GM19324 (cell line): ENCODE measurements around the gene TUBG2.

Experiments
- ATAC-seq: cut with Tn5 transposase; IDR thresholded peaks from one replicate; pipeline ENCODE4 v1.9.1; 2021; ENCODE audit warnings: mild to moderate bottlenecking, moderate library complexity; ENCODE audit not compliant: unreplicated experiment, low FRiP score

Gene TUBG2

DNA sequence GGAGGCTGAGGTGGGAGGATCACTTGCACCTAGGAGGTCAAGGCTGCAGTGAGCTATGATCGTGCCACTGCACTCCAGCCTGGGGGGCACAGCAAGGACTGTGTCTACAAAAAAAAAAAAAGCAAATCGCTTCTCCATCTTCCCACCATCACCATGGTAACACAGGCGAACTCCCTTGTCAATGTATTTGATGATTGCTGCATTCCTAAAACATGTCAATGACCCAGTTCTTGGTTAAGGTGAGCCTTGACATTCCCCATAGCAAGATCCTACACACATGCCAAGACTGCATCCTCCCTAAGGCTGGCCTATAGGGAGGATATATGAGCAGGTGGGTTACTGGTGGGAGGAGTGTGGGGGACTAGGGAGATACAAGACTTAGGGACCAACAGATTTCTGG lies 35.4 kb downstream of the TUBG2 start:
- ATAC-seq = no peak

DNA sequence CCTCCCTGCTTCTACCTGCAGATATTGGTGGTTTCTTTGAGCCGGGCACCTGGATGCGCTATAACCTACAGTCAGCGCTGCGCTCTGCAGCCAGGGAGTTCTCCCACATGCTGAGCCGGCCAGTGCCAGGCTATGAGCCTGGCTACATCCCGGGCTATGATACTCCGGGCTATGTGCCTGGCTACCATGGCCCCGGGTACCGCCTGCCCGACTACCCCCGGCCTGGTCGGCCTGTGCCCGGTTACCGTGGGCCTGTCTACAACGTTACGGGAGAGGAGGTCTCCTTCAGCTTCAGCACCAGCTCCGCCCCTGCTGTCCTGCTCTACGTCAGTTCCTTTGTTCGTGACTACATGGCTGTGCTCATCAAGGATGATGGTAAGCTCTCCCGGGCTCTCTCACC lies 36.4 kb downstream of the TUBG2 start:
- no peak for ATAC-seq

DNA sequence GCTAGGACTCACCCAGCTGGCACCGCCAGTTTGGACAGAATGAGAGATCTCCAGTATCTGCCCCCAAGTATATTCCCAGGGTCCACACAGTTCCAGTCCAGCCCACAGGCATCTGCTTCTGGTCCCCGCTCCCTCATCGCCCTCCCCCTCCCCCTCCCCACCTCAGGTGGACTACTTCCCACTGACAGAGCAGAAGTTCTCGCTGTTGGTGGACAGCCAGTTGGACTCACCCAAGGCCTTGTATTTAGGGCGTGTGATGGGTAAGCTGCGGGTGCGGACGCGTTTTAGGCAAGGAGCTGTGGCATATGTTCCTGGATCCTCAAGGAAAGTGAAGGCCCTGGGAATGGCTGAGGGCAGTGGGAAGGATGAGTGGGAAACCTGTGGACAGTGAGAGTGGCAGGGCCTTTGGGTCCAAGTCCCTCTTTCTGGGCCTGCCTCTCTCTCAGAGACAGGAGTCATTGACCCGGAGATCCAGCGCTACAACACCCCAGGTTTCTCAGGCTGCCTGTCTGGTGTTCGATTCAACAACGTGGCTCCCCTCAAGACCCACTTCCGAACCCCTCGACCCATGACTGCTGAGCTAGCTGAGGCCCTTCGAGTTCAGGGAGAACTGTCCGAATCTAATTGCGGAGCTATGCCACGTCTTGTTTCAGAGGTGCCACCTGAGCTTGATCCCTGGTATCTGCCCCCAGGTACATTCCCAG lies 38.2 kb downstream of the TUBG2 start:
- ATAC-seq = no peak

- no peak for ATAC-seq
These were observed 39.8 kb downstream of the TUBG2 start for GRCh38 chr17:42698736-42699414.

DNA sequence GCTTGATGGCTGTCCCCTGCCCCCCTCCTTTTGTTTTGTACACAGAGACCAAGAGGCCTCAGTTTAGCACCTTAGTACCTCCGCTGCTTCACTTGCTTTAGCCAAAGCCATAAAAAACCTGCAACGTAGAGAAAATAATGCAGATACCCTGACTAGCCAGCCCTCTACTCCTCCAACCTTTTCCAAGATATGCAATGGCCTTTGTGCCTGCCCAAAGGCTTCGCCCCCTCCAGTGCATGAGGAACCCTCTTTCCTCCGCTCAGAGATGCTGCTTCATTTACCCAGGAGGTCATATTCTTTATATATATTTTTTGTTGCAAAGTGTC lies 40.3 kb downstream of the TUBG2 start:
- ATAC-seq = no peak

DNA sequence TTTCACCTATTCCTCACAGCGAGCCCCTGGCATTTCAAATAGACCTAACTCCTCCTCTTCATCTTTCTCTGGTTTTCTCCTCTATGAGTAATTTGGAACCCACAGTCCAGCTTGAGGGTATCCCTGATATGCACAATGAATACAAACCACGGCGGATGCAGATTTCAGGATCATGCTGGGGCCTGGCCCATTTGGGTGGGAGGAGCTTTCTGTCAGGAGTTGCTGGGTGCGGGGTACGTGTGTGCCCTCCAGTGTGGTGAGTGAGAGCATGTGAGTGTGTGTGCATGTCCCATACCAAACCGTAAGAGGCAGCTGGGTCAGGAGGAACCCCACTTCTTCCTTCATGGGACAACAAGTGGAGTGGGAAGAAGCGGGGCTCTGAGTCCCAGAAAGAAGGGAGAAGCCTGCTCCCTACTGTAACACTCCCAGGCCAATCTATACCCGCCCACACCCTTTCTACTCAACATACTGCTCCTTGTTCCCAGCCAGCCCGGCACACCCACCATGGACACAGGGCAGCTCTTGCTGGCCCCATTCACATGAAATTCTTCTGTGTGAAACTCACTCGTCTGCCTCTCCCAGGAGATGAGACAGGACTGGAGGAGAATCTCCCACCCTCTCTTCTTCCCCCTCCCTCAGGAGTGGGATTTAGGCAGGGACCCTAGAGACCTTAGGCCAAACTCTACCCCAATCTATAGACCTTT lies 41.7 kb downstream of the TUBG2 start:
- no peak for ATAC-seq

DNA sequence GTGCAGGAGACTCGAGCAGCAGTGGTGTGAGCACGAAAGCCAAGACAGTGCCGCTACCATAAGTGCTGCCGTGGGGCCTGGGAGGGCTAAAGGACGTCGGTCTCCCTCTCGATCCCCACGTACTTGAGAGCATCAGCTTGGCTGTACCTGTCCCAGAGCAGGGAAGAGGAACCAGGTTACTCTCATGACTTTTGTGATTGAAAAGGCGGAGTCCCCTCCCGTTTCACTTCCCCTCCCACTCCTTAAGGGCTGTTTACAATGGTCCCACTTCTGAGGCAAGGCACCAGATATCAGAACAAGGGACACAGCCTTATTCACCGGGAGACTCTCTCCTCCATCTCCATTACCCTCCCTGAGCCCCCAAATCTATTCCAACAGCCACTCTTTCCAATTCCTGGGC lies 43.4 kb downstream of the TUBG2 start:
- no peak for ATAC-seq

GRCh38 chr17:42704490-42704836 lies 45.4 kb downstream of the TUBG2 start:
- ATAC-seq = no peak

- ATAC-seq = no peak
These were observed 45.9 kb downstream of the TUBG2 start for GRCh38 chr17:42704837-42705494.

DNA sequence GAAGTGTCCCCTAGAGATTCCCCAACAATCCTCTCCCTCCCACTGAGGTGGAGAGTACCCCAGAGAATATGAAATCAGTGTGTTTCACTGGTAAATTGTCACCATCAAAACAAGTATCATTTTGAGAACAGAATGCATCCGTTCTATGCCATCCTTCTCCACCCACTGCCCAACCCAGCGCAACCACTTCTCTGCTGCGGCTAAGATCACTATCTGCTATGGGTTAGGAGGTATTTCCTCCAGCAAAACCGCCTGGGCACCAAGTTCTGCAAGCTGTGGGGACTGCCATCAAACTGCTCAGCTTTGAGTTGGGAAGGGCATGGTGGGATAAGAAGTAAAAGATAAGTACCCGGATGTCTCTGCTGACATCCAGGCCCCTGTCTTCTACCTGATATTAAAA lies 47.6 kb downstream of the TUBG2 start:
- no peak for ATAC-seq

- no peak for ATAC-seq
These were observed 49.5 kb downstream of the TUBG2 start for GRCh38 chr17:42708588-42708987.

GRCh38 chr17:42709561-42709960 lies 50.5 kb downstream of the TUBG2 start:
- no peak for ATAC-seq
